NT2/D1 (cell line): ENCODE results near the gene RFX8.

Experiments
- SUZ12 ChIP-seq: IDR thresholded peaks from 2 replicates; pipeline ENCODE4 v1.6.1; 2011; ENCODE audit not compliant: insufficient read length, insufficient read depth; ENCODE audit errors: extremely low read depth
- YY1 ChIP-seq: IDR thresholded peaks from 2 replicates; pipeline ENCODE4 v1.6.1; 2011; ENCODE audit not compliant: insufficient read length, insufficient read depth
- ZNF274 ChIP-seq: IDR thresholded peaks from 2 replicates; pipeline ENCODE4 v1.6.1; 2011; ENCODE audit warnings: mild to moderate bottlenecking, low read depth, low read length

- no peak for TF ChIP-seq YY1
- TF ChIP-seq ZNF274 = no peak
- TF ChIP-seq SUZ12 = no peak
These were observed 47.2 kb downstream of the RFX8 start for GRCh38 chr2:101427743-101428142.
